B cell (primary cell): ENCODE data around the gene KLHDC8B.

Source experiments
- EZH2 ChIP-seq: IDR thresholded peaks from 2 replicates; pipeline ENCODE4 v1.6.1; 2012; ENCODE audit warnings: borderline replicate concordance, low read depth, mild to moderate bottlenecking, moderate library complexity, low read length; ENCODE audit not compliant: insufficient read depth, poor library complexity, severe bottlenecking
- TF ChIP-seq, protein P1 (sequence below): fragments of 200-600 bp; IDR thresholded peaks from one replicate; pipeline ENCODE4 v1.8.0; 2022; ENCODE audit warnings: antibody characterized with exemption, mild to moderate bottlenecking

DNA sequence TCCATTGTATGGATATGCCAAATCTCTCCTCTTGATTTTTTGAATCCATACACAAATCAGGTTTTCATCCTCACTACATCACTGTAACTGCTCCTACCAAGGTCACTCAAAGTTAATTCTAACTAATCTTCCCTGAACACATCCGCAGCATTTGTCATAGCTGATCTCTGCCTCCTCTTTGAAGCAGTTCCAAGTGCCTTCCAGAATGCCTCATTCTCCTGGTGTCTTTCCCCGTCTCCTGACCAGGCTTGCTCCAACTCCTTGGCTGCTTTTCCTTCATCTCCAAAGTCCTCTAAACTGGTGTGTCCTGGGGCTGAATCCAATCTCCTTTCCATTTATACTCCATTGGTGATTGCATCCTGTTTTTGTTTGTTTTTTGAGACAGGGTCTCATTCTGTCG lies 26.8 kb downstream of the KLHDC8B start:
- TF ChIP-seq, protein P1, sequence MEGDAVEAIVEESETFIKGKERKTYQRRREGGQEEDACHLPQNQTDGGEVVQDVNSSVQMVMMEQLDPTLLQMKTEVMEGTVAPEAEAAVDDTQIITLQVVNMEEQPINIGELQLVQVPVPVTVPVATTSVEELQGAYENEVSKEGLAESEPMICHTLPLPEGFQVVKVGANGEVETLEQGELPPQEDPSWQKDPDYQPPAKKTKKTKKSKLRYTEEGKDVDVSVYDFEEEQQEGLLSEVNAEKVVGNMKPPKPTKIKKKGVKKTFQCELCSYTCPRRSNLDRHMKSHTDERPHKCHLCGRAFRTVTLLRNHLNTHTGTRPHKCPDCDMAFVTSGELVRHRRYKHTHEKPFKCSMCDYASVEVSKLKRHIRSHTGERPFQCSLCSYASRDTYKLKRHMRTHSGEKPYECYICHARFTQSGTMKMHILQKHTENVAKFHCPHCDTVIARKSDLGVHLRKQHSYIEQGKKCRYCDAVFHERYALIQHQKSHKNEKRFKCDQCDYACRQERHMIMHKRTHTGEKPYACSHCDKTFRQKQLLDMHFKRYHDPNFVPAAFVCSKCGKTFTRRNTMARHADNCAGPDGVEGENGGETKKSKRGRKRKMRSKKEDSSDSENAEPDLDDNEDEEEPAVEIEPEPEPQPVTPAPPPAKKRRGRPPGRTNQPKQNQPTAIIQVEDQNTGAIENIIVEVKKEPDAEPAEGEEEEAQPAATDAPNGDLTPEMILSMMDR, result no peak
- TF ChIP-seq EZH2, result no peak
